HCT116 (cell line): ENCODE data around the gene UBE2M. TPM values are rescaled to one million over a fixed set of nuclear protein-coding genes. Genes with fewer than 3 reads are reported as not detected.

Experiments used
- ATAC-seq: fragments of 200-7000 bp; cut with Tn5 transposase; 2 replicates; pipeline ENCODE4 v1.9.1; 2020; ENCODE audit warnings: mild to moderate bottlenecking, moderate library complexity
- BruUV-seq: library from RNA; stranded (reverse); fragments of 400-500 nt; replicated peaks from 2 replicates; lab custom pipeline; 2021; lab: Mats Ljungman, UMichigan
- CTCF ChIA-PET: fragments of 300-600 bp; sonication (Branson Sonifier 250); formaldehyde crosslinking; loops from one replicate; lab custom pipeline; 2021; ENCODE audit warnings: antibody characterized with exemption; lab: Charles Lee
- POLR2A ChIA-PET: fragments of 300-600, 350-600 bp; sonication (Branson Sonifier 250); formaldehyde crosslinking; loops from one replicate; lab custom pipeline; 2021; ENCODE audit warnings: antibody characterized with exemption; lab: Charles Lee
- RAD21 ChIA-PET, 2 experiments: fragments of 300-600 bp; sonication (Branson Sonifier 250); formaldehyde crosslinking; loops; one replicate each; lab custom pipeline; 2023; ENCODE audit warnings: low total read pairs in 2 of 2; ENCODE audit not compliant: uncharacterized antibody in 2 of 2, unreplicated experiment in 2 of 2, low non-redundant PET in 1 of 2; lab: Charles Lee
- DNase-seq: peaks from one replicate; pipeline ENCODE4 v3.0.0-alpha.2; 2010; ENCODE audit warnings: low read depth, low spot score
- H2AFZ ChIP-seq: fragments of 200-600 bp; shearing (Covaris generic), sonication (generic); 2 replicates; pipeline ENCODE4 v1.6.1; 2017; ENCODE audit warnings: low read depth, mixed run types, mixed read lengths, antibody characterized with exemption, low read length; ENCODE audit not compliant: poor library complexity, severe bottlenecking
- H3K27ac ChIP-seq: 2 replicates; pipeline ENCODE4 v1.5.1; 2012; ENCODE audit warnings: low read depth, low read length
- H3K27me3 ChIP-seq: fragments of 200-600 bp; sonication (generic); 2 replicates; pipeline ENCODE4 v1.6.1; 2016; ENCODE audit warnings: mixed run types, low read length, mixed read lengths; ENCODE audit not compliant: insufficient read depth
- H3K36me3 ChIP-seq, 2 experiments: fragments of 200-500 bp in 1 of 2; fragments of 200-600 bp in 1 of 2; sonication (Bioruptor generic) in 1 of 2; sonication (generic) in 1 of 2; 2 replicates each; pipeline versions ENCODE4 v1.5.1 to v1.6.1; 2014 to 2016; ENCODE audit warnings: low read length in 2 of 2, inconsistent platforms in 1 of 2, mixed read lengths in 1 of 2, mixed run types in 1 of 2; ENCODE audit not compliant: insufficient read depth in 2 of 2, control insufficient read depth in 1 of 2
- H3K4me1 ChIP-seq, 2 experiments: fragments of 200-600 bp in 1 of 2; sonication (generic) in 1 of 2; 2 replicates each; pipeline versions ENCODE4 v1.5.1 to v1.6.1; 2012 to 2017; ENCODE audit warnings: low read length in 2 of 2, inconsistent platforms in 1 of 2, mild to moderate bottlenecking in 1 of 2, mixed read lengths in 1 of 2, mixed run types in 1 of 2, moderate library complexity in 1 of 2; ENCODE audit not compliant: insufficient read depth in 2 of 2, control insufficient read depth in 1 of 2
- H3K4me2 ChIP-seq: fragments of 200-600 bp; sonication (generic); 2 replicates; pipeline ENCODE4 v1.6.1; 2017; ENCODE audit warnings: mixed run types, low read length, mixed read lengths
- H3K4me3 ChIP-seq, 2 experiments: fragments of 200-600 bp in 1 of 2; sonication (generic) in 1 of 2; replicated peaks in 1 of 2; 2 replicates each; pipeline ENCODE4 v1.5.1; 2011 to 2016; ENCODE audit warnings: low read length in 2 of 2, control low read depth in 1 of 2, low read depth in 1 of 2, mild to moderate bottlenecking in 1 of 2, mixed read lengths in 1 of 2, mixed run types in 1 of 2
- H3K79me2 ChIP-seq: fragments of 200-600 bp; sonication (generic); 2 replicates; pipeline ENCODE4 v1.6.1; 2017; ENCODE audit warnings: mild to moderate bottlenecking, mixed run types, low read length, moderate library complexity, mixed read lengths; ENCODE audit not compliant: insufficient read depth
- H3K9ac ChIP-seq: fragments of 200-600 bp; sonication (generic); 2 replicates; pipeline ENCODE4 v1.6.1; 2016; ENCODE audit warnings: low read length, mixed read lengths
- H3K9me2 ChIP-seq: fragments of 200-600 bp; sonication (generic), shearing (Covaris generic); 2 replicates; pipeline ENCODE4 v1.6.1; 2017; ENCODE audit warnings: mixed run types, mild to moderate bottlenecking, moderate library complexity; ENCODE audit not compliant: insufficient read depth
- H3K9me3 ChIP-seq, 2 experiments: fragments of 200-500 bp in 1 of 2; fragments of 200-600 bp in 1 of 2; sonication (Bioruptor generic) in 1 of 2; sonication (generic) in 1 of 2; 2 replicates each; pipeline ENCODE4 v1.6.1; 2014 to 2017; ENCODE audit warnings: low read length in 2 of 2, mixed read lengths in 2 of 2, inconsistent platforms in 1 of 2, low read depth in 1 of 2, mild to moderate bottlenecking in 1 of 2, mixed run types in 1 of 2, moderate library complexity in 1 of 2; ENCODE audit not compliant: control insufficient read depth in 1 of 2, insufficient read depth in 1 of 2
- H4K20me1 ChIP-seq: fragments of 200-600 bp; sonication (generic), shearing (Covaris generic); 2 replicates; pipeline ENCODE4 v1.6.1; 2017; ENCODE audit warnings: mixed run types, mild to moderate bottlenecking, moderate library complexity; ENCODE audit not compliant: insufficient read depth
- CBX3 ChIP-seq: IDR thresholded peaks from 2 replicates; pipeline ENCODE4 v1.6.1; 2012; ENCODE audit warnings: low read depth
- CEBPB ChIP-seq: IDR thresholded peaks from 2 replicates; pipeline ENCODE4 v1.6.1; 2012; ENCODE audit warnings: low read depth
- EGR1 ChIP-seq: IDR thresholded peaks from 2 replicates; pipeline ENCODE4 v1.6.1; 2012; ENCODE audit warnings: low read depth
- EZH2 ChIP-seq: fragments of 200-600 bp; sonication (generic); IDR thresholded peaks from 2 replicates; pipeline ENCODE4 v1.6.1; 2017; ENCODE audit warnings: antibody characterized with exemption, mixed run types
- JUND ChIP-seq: IDR thresholded peaks from 2 replicates; pipeline ENCODE4 v1.6.1; 2012
- POLR2A ChIP-seq: IDR thresholded peaks from 2 replicates; pipeline ENCODE4 v1.7.0; 2011; ENCODE audit warnings: borderline replicate concordance; ENCODE audit not compliant: insufficient read depth, insufficient read length; ENCODE audit errors: extremely low read depth
- POLR2AphosphoS5 ChIP-seq: IDR thresholded peaks from 2 replicates; pipeline ENCODE4 v1.6.1; 2011; ENCODE audit warnings: mild to moderate bottlenecking, low read depth, low read length, moderate library complexity
- REST ChIP-seq: IDR thresholded peaks from 2 replicates; pipeline ENCODE4 v1.6.1; 2012; ENCODE audit warnings: low read depth
- SIN3A ChIP-seq: IDR thresholded peaks from 2 replicates; pipeline ENCODE4 v1.6.1; 2012; ENCODE audit warnings: low read depth
- SP1 ChIP-seq: IDR thresholded peaks from 2 replicates; pipeline ENCODE4 v1.6.1; 2012; ENCODE audit warnings: low read depth
- SRF ChIP-seq: IDR thresholded peaks from 2 replicates; pipeline ENCODE4 v1.6.1; 2012; ENCODE audit warnings: low read depth
- YY1 ChIP-seq: IDR thresholded peaks from 2 replicates; pipeline ENCODE4 v1.6.1; 2011; ENCODE audit warnings: low read length, low read depth, moderate library complexity, mild to moderate bottlenecking; ENCODE audit not compliant: insufficient replicate concordance; ENCODE audit errors: extremely low read depth
- ZFX ChIP-seq: fragments of 450-650 bp; IDR thresholded peaks from 2 replicates; pipeline ENCODE4 v1.6.1; 2017
- ZNF274 ChIP-seq: fragments of 200-500 bp; sonication (Bioruptor generic); IDR thresholded peaks from 2 replicates; pipeline ENCODE4 v1.6.1; 2014; ENCODE audit warnings: mild to moderate bottlenecking, low read depth, low read length, inconsistent platforms
- intact Hi-C: fragments of 100-400 bp; cut with micrococcal nuclease; formaldehyde crosslinking; loops from 2 replicates; pipeline ENCODE4 v1.10.0; 2022
- total RNA-seq: library from RNA; stranded (reverse); gene quantifications from one replicate; pipeline ENCODE4 v1.2.1, GENCODE V29; 2021; ENCODE audit not compliant: unreplicated experiment

Gene UBE2M
- total RNA-seq, 1 experiment from 2014 or later: 120 TPM

- no TSS peak for BruUV-seq
- TF ChIP-seq POLR2AphosphoS5 (no peak), ZNF274 (no peak), CEBPB (no peak), EZH2 (no peak), SP1 (no peak), YY1 (no peak), CBX3 (no peak), POLR2A (no peak), EGR1 (no peak), SIN3A (no peak), SRF (no peak), JUND (no peak), REST (no peak), ZFX (no peak)
- Histone ChIP-seq H3K27ac (no peak overlapping the region), H3K27me3 (no peaks in the 10 kb centered on the region), H3K79me2 (peaks cover 74% of the 10 kb centered on the region), H3K4me1 (peaks cover 19 to 35% of the 10 kb centered on the region in 2 experiments; a peak in 3 of 4 replicates), H2AFZ (no peak overlapping the region), H3K4me3 (no peak overlapping the region), H4K20me1 (peaks cover 4% of the 10 kb centered on the region; the same call in 1 of the 2 replicates), H3K36me3 (peaks cover 39 to 60% of the 10 kb centered on the region in 2 experiments; a peak in 3 of 4 replicates), H3K9me3 (no peaks in the 10 kb centered on the region), H3K4me2 (no peak overlapping the region), H3K9ac (no peak overlapping the region), H3K9me2 (no peaks in the 10 kb centered on the region)
- RAD21 ChIA-PET: no interaction called here
- DNase-seq (no peak), ATAC-seq (no peak)
- CTCF ChIA-PET: no interaction called here
- intact Hi-C loops: no loop called here
- POLR2A ChIA-PET: interaction anchor here (1.9 to 3.3 kb wide), 2 partner anchors 9 to 33 kb away, joined by 11 to 33 read pairs; partner anchors contain the start of genes TRIM28 and ZBTB45
These were observed 5.8 kb downstream of the UBE2M start for GRCh38 chr19:58552655-58553054.
